Upper lobe of left lung (tissue), 4 donors: ENCODE data around the gene DIMT1.

Experiments
- CTCF ChIP-seq, 6 experiments: fragments of 450-650 bp in 4 of 6; fragments of 200-600 bp in 2 of 6; sonication (generic) in 2 of 6; IDR thresholded peaks; one replicate each; pipeline ENCODE4 v1.5.1; 2016 to 2019; ENCODE audit warnings: antibody characterized with exemption in 6 of 6
- EP300 ChIP-seq, 4 donors: sonication (generic); formaldehyde crosslinking; IDR thresholded peaks; one replicate each; pipeline ENCODE4 v1.5.1; 2017; ENCODE audit warnings: antibody characterized with exemption in 4 of 4, control low read depth in 2 of 4
- POLR2A ChIP-seq, 4 donors: fragments of 450-650 bp; IDR thresholded peaks; one replicate each; pipeline ENCODE4 v1.5.1; 2016 to 2017; ENCODE audit warnings: antibody characterized with exemption in 4 of 4, mild to moderate bottlenecking in 2 of 4
- POLR2AphosphoS5 ChIP-seq, 2 donors: sonication (generic); formaldehyde crosslinking; IDR thresholded peaks; one replicate each; pipeline ENCODE4 v1.5.1; 2017; ENCODE audit warnings: antibody characterized with exemption in 2 of 2

- TF ChIP-seq CTCF (IDR thresholded peaks at IDR 0.05) (no peak), EP300 (IDR thresholded peaks at IDR 0.05) (no peak), POLR2A (IDR thresholded peaks at IDR 0.05) (no peak), POLR2AphosphoS5 (IDR thresholded peaks at IDR 0.05) (no peak)
These were observed 27.6 kb downstream of the DIMT1 start for GRCh38 chr5:62376064-62376463.
